ENCODE results near the gene RFC5. TPM values are rescaled to one million over a fixed set of nuclear protein-coding genes. Genes with fewer than 3 reads are reported as not detected.

RFC5 gene
- total and polyA plus RNA-seq, 4 donors: 7.3 to 16.0 (median 8.2) TPM

DNA sequence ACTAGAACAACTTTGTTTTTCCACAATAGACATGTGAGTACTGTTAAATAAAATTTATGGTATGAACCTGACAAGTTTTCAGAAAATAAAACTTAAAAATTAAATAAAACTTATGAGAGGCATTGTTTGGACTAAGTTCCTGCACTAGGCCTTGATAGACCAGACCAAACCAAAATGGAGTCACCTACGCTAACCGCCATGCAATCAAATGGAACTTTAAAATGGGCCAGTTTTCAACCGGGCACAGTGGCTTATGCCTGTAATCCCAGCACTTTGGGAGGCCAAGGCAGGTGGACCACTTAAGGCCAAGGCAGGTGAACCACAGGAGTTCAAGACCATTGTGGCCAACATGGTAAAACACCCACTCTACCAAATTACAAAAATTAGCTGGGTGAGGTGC lies 5.1 kb upstream of the RFC5 start:
- WGBS, 2 donors: 97 to 98% methylated on average over 3 of the region's 3 CpGs
- no peak for TF ChIP-seq CTCF (IDR thresholded peaks at IDR 0.05; ENCODE audit: control extremely low read depth, extremely low read depth)
- Histone ChIP-seq H3K4me3 (no peak overlapping the region), H3K4me1 (ENCODE audit: control insufficient read depth in 5 of 5, insufficient read depth in 5 of 5, low read length in 5 of 5) (peaks cover 0 to 5% (median 0%) of the 10 kb centered on the region in 5 donors), H3K9ac (ENCODE audit: insufficient read depth in 1 of 2, low read length in 2 of 2) (no peak overlapping the region), H3K27me3 (ENCODE audit: control insufficient read depth in 3 of 3, insufficient read depth in 3 of 3, low read length in 2 of 3) (no peaks in the 10 kb centered on the region), H3K9me3 (ENCODE audit: control insufficient read depth in 4 of 4, insufficient read depth in 3 of 4, low read length in 3 of 4) (no peaks in the 10 kb centered on the region), H3K27ac (ENCODE audit: low read depth in 1 of 2, low read length in 1 of 2) (no peak overlapping the region), H3K36me3 (ENCODE audit: control insufficient read depth in 4 of 4, insufficient read depth in 4 of 4, low read length in 4 of 4) (no peaks in the 10 kb centered on the region)
- DNase-seq (no peak), ATAC-seq (ENCODE audit: insufficient read depth, low FRiP score) (no peak)

GRCh38 chr12:118011961-118012360 lies 4.5 kb upstream of the RFC5 start:
- DNase-seq (no peak), ATAC-seq (ENCODE audit: insufficient read depth, low FRiP score) (no peak)
- WGBS, 2 donors: 88 to 95% methylated on average over 3 of the region's 3 CpGs
- Histone ChIP-seq H3K9me3 (ENCODE audit: control insufficient read depth in 4 of 4, insufficient read depth in 3 of 4, low read length in 3 of 4) (no peaks in the 10 kb centered on the region), H3K4me1 (ENCODE audit: control insufficient read depth in 5 of 5, insufficient read depth in 5 of 5, low read length in 5 of 5) (peaks cover 0 to 5% (median 0%) of the 10 kb centered on the region in 5 donors), H3K27ac (ENCODE audit: low read depth in 1 of 2, low read length in 1 of 2) (no peak overlapping the region), H3K9ac (ENCODE audit: insufficient read depth in 1 of 2, low read length in 2 of 2) (no peak overlapping the region), H3K27me3 (ENCODE audit: control insufficient read depth in 3 of 3, insufficient read depth in 3 of 3, low read length in 2 of 3) (no peaks in the 10 kb centered on the region), H3K36me3 (ENCODE audit: control insufficient read depth in 4 of 4, insufficient read depth in 4 of 4, low read length in 4 of 4) (no peaks in the 10 kb centered on the region), H3K4me3 (no peak overlapping the region)
- no peak for TF ChIP-seq CTCF (IDR thresholded peaks at IDR 0.05; ENCODE audit: control extremely low read depth, extremely low read depth)

GRCh38 chr12:118013283-118013682 lies 3.2 kb upstream of the RFC5 start:
- Histone ChIP-seq H3K9me3 (ENCODE audit: control insufficient read depth in 4 of 4, insufficient read depth in 3 of 4, low read length in 3 of 4) (no peaks in the 10 kb centered on the region), H3K4me3 (no peak overlapping the region), H3K4me1 (ENCODE audit: control insufficient read depth in 5 of 5, insufficient read depth in 5 of 5, low read length in 5 of 5) (peaks cover 0 to 13% (median 5%) of the 10 kb centered on the region in 5 donors), H3K36me3 (ENCODE audit: control insufficient read depth in 4 of 4, insufficient read depth in 4 of 4, low read length in 4 of 4) (no peaks in the 10 kb centered on the region), H3K9ac (ENCODE audit: insufficient read depth in 1 of 2, low read length in 2 of 2) (no peak overlapping the region), H3K27ac (ENCODE audit: low read depth in 1 of 2, low read length in 1 of 2) (no peak overlapping the region), H3K27me3 (ENCODE audit: control insufficient read depth in 3 of 3, insufficient read depth in 3 of 3, low read length in 2 of 3) (no peaks in the 10 kb centered on the region)
- no peak for TF ChIP-seq CTCF (IDR thresholded peaks at IDR 0.05; ENCODE audit: control extremely low read depth, extremely low read depth)
- DNase-seq (no peak), ATAC-seq (ENCODE audit: insufficient read depth, low FRiP score) (no peak)
- WGBS, 2 donors: 87 to 91% methylated on average over 3 of the region's 3 CpGs

GRCh38 chr12:118015306-118015705 lies 1.2 kb upstream of the RFC5 start:
- Histone ChIP-seq H3K4me1 (ENCODE audit: control insufficient read depth in 5 of 5, insufficient read depth in 5 of 5, low read length in 5 of 5) (peaks cover 0 to 13% (median 5%) of the 10 kb centered on the region in 5 donors), H3K36me3 (ENCODE audit: control insufficient read depth in 4 of 4, insufficient read depth in 4 of 4, low read length in 4 of 4) (peaks cover 2 to 10% (median 4%) of the 10 kb centered on the region in 4 donors), H3K4me3 (no peak overlapping the region), H3K27me3 (ENCODE audit: control insufficient read depth in 3 of 3, insufficient read depth in 3 of 3, low read length in 2 of 3) (no peaks in the 10 kb centered on the region), H3K9me3 (ENCODE audit: control insufficient read depth in 4 of 4, insufficient read depth in 3 of 4, low read length in 3 of 4) (no peaks in the 10 kb centered on the region), H3K27ac (ENCODE audit: low read depth in 1 of 2, low read length in 1 of 2) (no peak overlapping the region), H3K9ac (ENCODE audit: insufficient read depth in 1 of 2, low read length in 2 of 2) (no peak overlapping the region)
- 93 to 95% methylated on average over 2 of the region's 2 CpGs for WGBS, 2 donors
- DNase-seq: no peak
- no peak for ATAC-seq (ENCODE audit: insufficient read depth, low FRiP score)
- TF ChIP-seq CTCF (IDR thresholded peaks at IDR 0.05; ENCODE audit: control extremely low read depth, extremely low read depth): no peak
